ENCODE data around the gene DCC. TPM values are rescaled to one million over a fixed set of nuclear protein-coding genes. Genes with fewer than 3 reads are reported as not detected.
"Not testable (repeated sequence)": the region's sequence is repeated elsewhere in the genome, so short reads cannot be mapped to it uniquely, and the experiment has no call there.

The DCC gene
- total RNA-seq, 3 donors from 2014 or later (not counting 1 experiment from before 2014, with no cell fraction given): not detected

DNA sequence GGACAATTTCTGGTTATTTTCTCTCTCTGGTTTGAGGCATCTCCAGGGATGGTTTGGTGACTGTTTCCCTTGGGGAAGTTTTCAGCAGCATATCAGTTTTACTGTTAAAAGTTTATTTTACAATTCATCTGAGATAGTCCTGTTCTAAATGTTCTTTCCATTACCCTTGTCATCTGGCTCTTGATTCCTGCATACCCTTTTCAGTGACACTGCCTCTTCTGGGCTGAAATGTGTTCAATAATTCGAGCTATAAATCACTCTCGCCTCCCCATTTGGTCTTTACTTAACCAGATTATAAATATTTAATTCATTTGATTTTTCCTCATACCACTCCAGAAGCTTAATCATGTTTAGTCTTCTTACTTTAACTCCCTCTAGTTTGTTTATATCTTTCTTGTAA lies 9.5 kb downstream of the DCC start:
- Mint-ChIP-seq H3K9me3 (peaks cover 3 to 5% of the 10 kb centered on the region in 2 donors), H3K4me1 (no peaks in the 10 kb centered on the region), H3K27ac (no peak overlapping the region), H3K27me3 (ENCODE audit: low read depth in 2 of 2) (no peaks in the 10 kb centered on the region), H3K36me3 (no peaks in the 10 kb centered on the region), H3K4me3 (no peak overlapping the region)
- DNase-seq: no peak
- intact Hi-C loops (cut with micrococcal nuclease): no loop called here
- no peaks in the 10 kb centered on the region for H3K4me1 ChIP-seq (ENCODE audit: control insufficient read depth, insufficient read depth, low read length)
- TF ChIP-seq, protein P1, sequence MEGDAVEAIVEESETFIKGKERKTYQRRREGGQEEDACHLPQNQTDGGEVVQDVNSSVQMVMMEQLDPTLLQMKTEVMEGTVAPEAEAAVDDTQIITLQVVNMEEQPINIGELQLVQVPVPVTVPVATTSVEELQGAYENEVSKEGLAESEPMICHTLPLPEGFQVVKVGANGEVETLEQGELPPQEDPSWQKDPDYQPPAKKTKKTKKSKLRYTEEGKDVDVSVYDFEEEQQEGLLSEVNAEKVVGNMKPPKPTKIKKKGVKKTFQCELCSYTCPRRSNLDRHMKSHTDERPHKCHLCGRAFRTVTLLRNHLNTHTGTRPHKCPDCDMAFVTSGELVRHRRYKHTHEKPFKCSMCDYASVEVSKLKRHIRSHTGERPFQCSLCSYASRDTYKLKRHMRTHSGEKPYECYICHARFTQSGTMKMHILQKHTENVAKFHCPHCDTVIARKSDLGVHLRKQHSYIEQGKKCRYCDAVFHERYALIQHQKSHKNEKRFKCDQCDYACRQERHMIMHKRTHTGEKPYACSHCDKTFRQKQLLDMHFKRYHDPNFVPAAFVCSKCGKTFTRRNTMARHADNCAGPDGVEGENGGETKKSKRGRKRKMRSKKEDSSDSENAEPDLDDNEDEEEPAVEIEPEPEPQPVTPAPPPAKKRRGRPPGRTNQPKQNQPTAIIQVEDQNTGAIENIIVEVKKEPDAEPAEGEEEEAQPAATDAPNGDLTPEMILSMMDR (IDR thresholded peaks at IDR 0.05): no peak
- H3K9me3 ChIP-seq (ENCODE audit: control insufficient read depth, insufficient read depth, low read length): no peaks in the 10 kb centered on the region
- 79% methylated on average over 2 of the region's 2 CpGs for whole genome bisulfite sequencing (ENCODE audit: insufficient coverage)
- H3K4me3 ChIP-seq (ENCODE audit: low read length): no peak overlapping the region
- no peaks in the 10 kb centered on the region for H3K36me3 ChIP-seq (ENCODE audit: control insufficient read depth, insufficient read depth, low read length)
- no peak for ATAC-seq
- H3K27me3 ChIP-seq (ENCODE audit: control insufficient read depth, insufficient read depth, low read length): no peaks in the 10 kb centered on the region
- no peak overlapping the region for H3K27ac ChIP-seq (ENCODE audit: low read length)

DNA sequence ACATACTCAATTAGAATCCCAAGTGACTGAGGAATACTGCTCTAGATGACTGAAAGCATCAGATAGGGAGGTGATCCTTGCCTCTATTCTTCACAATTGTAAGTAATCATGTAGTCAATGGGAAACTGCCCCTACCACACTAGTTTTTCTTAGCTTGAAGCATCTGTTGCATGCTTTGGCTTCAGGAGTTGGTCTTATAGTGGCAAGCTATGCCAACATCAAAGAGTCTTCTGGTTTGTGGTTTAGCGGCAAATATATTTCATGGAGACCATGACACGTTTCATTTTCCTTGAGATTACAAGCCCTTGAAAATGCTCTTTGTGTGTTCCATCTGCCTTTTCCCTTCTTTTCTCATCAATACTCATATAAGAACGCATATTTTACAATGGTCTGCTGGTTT lies 12.9 kb downstream of the DCC start:
- no peaks in the 10 kb centered on the region for H3K27me3 Mint-ChIP-seq (ENCODE audit: low read depth in 2 of 2)
- Histone ChIP-seq H3K27me3 (ENCODE audit: control insufficient read depth, insufficient read depth, low read length) (no peaks in the 10 kb centered on the region), H3K27ac (ENCODE audit: low read length) (no peak overlapping the region), H3K4me3 (ENCODE audit: low read length) (no peak overlapping the region), H3K9me3 (ENCODE audit: control insufficient read depth, insufficient read depth, low read length) (no peaks in the 10 kb centered on the region), H3K4me1 (ENCODE audit: control insufficient read depth, insufficient read depth, low read length) (no peaks in the 10 kb centered on the region), H3K36me3 (ENCODE audit: control insufficient read depth, insufficient read depth, low read length) (no peaks in the 10 kb centered on the region)
- no peaks in the 10 kb centered on the region for H3K4me1 Mint-ChIP-seq
- TF ChIP-seq, protein P1 (IDR thresholded peaks at IDR 0.05): no peak
- H3K27ac Mint-ChIP-seq: no peak overlapping the region
- 64% methylated on average over 3 of the region's 3 CpGs for WGBS (ENCODE audit: insufficient coverage)
- H3K4me3 Mint-ChIP-seq: no peak overlapping the region
- DNase-seq: no peak
- no peaks in the 10 kb centered on the region for H3K36me3 Mint-ChIP-seq
- intact Hi-C loops (cut with micrococcal nuclease): no loop called here
- peaks cover 3 to 5% of the 10 kb centered on the region in 2 donors for H3K9me3 Mint-ChIP-seq
- no peak for ATAC-seq

DNA sequence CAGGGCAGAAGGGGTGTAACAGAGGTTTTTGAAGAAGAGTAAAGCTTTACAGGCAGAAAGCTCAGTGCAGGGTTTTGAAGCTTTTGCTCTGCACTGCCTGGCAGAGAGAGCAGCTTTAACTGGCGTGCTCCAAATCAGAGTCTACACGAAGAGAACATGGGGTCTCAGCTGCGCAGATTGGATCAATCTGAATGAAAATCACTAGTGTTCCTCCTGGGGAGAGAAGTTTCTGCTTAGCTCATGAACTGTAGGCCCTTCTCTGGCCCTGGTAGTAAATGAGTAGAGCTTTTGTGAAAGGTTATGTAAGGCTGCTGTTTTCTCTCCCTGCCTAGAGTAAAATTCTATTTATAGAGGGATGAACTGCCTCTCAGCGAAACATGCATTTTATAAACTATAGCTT lies 13.6 kb downstream of the DCC start:
- H3K27ac Mint-ChIP-seq: no peak overlapping the region
- WGBS (ENCODE audit: insufficient coverage): 83% methylated on average over 3 of the region's 4 CpGs
- H3K4me1 ChIP-seq (ENCODE audit: control insufficient read depth, insufficient read depth, low read length): no peaks in the 10 kb centered on the region

DNA sequence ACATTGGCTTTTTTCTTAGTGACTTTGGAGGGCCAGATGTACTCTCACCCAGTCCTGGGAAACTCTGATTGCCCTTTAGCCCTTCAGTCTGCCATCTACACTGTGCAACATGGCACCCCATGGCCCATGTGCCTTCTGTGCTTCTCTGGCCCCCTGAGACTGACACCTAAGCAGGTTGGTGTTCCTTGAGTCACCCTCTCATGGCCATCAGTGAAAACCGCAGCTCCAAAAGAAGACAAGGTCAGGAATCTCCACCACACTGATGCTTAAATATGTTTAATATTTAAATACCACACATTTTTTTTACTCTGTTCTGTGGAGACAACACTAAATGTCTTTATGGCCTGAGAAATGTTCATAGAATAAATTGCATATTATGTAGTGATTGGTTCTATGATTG lies 23.9 kb downstream of the DCC start:
- Mint-ChIP-seq H3K4me3 (no peak overlapping the region), H3K36me3 (no peaks in the 10 kb centered on the region), H3K27ac (no peak overlapping the region), H3K27me3 (ENCODE audit: low read depth in 2 of 2) (no peaks in the 10 kb centered on the region), H3K9me3 (peaks cover 2 to 5% of the 10 kb centered on the region in 2 donors), H3K4me1 (no peaks in the 10 kb centered on the region)
- TF ChIP-seq, protein P1 (IDR thresholded peaks at IDR 0.05): no peak
- no peaks in the 10 kb centered on the region for H3K9me3 ChIP-seq (ENCODE audit: control insufficient read depth, insufficient read depth, low read length)
- ATAC-seq (no peak), DNase-seq (no peak)
- H3K4me3 ChIP-seq (ENCODE audit: low read length): no peak overlapping the region
- H3K27me3 ChIP-seq (ENCODE audit: control insufficient read depth, insufficient read depth, low read length): no peaks in the 10 kb centered on the region
- intact Hi-C loops (cut with micrococcal nuclease): no loop called here
- H3K4me1 ChIP-seq (ENCODE audit: control insufficient read depth, insufficient read depth, low read length): no peaks in the 10 kb centered on the region
- H3K36me3 ChIP-seq (ENCODE audit: control insufficient read depth, insufficient read depth, low read length): no peaks in the 10 kb centered on the region
- WGBS (ENCODE audit: insufficient coverage): no CpG with 5 or more reads among the region's 1 CpG
- no peak overlapping the region for H3K27ac ChIP-seq (ENCODE audit: low read length)

More for the DNA sequence above, 13.6 kb downstream of the DCC start:
- DNase-seq (no peak), ATAC-seq (no peak)
- intact Hi-C loops (cut with micrococcal nuclease): no loop called here
- H3K36me3 Mint-ChIP-seq: no peaks in the 10 kb centered on the region
- H3K27me3 Mint-ChIP-seq (ENCODE audit: low read depth in 2 of 2): no peaks in the 10 kb centered on the region
- H3K9me3 ChIP-seq (ENCODE audit: control insufficient read depth, insufficient read depth, low read length): no peaks in the 10 kb centered on the region
- no peak overlapping the region for H3K4me3 ChIP-seq (ENCODE audit: low read length)
- no peak overlapping the region for H3K27ac ChIP-seq (ENCODE audit: low read length)
- no peaks in the 10 kb centered on the region for H3K4me1 Mint-ChIP-seq
- H3K9me3 Mint-ChIP-seq: peaks cover 3 to 7% of the 10 kb centered on the region in 2 donors
- TF ChIP-seq, protein P1 (IDR thresholded peaks at IDR 0.05): no peak
- no peak overlapping the region for H3K4me3 Mint-ChIP-seq
- no peaks in the 10 kb centered on the region for H3K36me3 ChIP-seq (ENCODE audit: control insufficient read depth, insufficient read depth, low read length)
- H3K27me3 ChIP-seq (ENCODE audit: control insufficient read depth, insufficient read depth, low read length): no peaks in the 10 kb centered on the region

DNA sequence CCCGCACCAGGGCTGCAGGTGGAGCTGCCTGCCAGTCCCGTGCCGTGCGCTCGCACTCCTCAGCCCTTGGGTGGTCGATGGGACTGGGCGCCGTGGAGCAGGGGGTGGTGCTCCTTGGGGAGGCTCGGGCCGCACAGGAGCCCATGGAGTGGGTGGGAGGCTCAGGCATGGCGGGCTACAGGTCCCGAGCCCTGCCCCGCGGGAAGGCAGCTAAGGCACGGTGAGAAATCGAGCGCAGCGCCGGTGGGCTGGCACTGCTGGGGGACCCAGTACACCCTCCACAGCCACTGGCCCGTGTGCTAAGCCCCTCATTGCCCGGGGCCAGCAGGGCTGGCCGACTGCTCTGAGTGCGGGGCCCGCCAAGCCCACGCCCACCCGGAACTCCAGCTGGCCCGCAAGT lies 26.9 kb downstream of the DCC start:
- 94% methylated on average over 27 of the region's 27 CpGs for WGBS (ENCODE audit: insufficient coverage)
- H3K4me1 Mint-ChIP-seq; H3K27ac ChIP-seq (ENCODE audit: low read length); H3K9me3 Mint-ChIP-seq; H3K9me3 ChIP-seq (ENCODE audit: control insufficient read depth, insufficient read depth, low read length); ATAC-seq; H3K27me3 ChIP-seq (ENCODE audit: control insufficient read depth, insufficient read depth, low read length); DNase-seq; H3K4me1 ChIP-seq (ENCODE audit: control insufficient read depth, insufficient read depth, low read length); intact Hi-C loops (cut with micrococcal nuclease); H3K4me3 ChIP-seq (ENCODE audit: low read length); H3K36me3 Mint-ChIP-seq; H3K27me3 Mint-ChIP-seq (ENCODE audit: low read depth in 2 of 2); H3K27ac Mint-ChIP-seq; H3K4me3 Mint-ChIP-seq; H3K36me3 ChIP-seq (ENCODE audit: control insufficient read depth, insufficient read depth, low read length): not testable (repeated sequence)
